GM12874 (cell line): ENCODE data around the gene HOXA1.

Source experiments
- TF ChIP-seq, protein P1 (sequence below): IDR thresholded peaks from 2 replicates; pipeline ENCODE4 v1.5.1; 2011; ENCODE audit warnings: low read depth, mild to moderate bottlenecking, control low read depth, low read length, moderate library complexity; ENCODE audit not compliant: insufficient read depth

Gene HOXA1

DNA sequence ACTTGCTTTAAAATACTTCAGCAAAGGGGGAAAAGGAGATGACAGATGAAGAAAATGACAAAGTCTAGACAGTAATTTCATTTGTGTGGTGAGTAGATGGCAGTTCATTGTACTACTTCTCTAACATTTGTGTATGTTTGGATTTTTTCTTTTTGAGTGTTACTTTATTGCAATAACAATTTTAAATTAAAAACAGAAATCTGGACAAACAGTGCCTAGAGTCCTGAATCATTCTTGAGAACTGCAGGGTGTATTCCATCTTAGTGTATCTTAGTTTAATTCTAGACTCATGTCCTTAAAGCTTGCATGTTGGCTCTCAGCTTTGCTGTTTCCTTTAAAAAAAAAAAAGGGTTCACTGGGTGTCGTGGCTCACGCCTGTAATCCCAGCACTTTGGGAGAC, 31.1 kb downstream of the HOXA1 start:
- TF ChIP-seq, protein P1, sequence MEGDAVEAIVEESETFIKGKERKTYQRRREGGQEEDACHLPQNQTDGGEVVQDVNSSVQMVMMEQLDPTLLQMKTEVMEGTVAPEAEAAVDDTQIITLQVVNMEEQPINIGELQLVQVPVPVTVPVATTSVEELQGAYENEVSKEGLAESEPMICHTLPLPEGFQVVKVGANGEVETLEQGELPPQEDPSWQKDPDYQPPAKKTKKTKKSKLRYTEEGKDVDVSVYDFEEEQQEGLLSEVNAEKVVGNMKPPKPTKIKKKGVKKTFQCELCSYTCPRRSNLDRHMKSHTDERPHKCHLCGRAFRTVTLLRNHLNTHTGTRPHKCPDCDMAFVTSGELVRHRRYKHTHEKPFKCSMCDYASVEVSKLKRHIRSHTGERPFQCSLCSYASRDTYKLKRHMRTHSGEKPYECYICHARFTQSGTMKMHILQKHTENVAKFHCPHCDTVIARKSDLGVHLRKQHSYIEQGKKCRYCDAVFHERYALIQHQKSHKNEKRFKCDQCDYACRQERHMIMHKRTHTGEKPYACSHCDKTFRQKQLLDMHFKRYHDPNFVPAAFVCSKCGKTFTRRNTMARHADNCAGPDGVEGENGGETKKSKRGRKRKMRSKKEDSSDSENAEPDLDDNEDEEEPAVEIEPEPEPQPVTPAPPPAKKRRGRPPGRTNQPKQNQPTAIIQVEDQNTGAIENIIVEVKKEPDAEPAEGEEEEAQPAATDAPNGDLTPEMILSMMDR, result no peak

DNA sequence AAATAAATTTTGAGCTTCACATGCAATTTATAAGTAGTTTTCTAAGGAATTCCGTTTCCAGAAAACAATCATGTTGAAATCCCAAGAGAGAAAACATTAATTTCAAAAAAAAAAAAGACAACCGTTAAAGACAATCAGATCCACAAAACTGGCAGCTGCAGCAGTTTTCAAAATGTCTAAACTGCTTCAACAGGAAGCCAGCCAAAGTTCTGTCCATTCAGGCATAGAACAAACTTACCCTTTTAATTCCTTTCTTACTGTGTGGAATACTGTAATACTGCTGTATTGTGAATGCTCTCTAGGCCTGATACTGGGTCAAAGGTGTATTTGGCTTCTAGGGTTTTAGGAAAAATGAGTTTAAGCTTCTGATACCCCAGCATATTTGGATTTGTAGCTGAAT, 31.6 kb downstream of the HOXA1 start:
- TF ChIP-seq, protein P1, result no peak

DNA sequence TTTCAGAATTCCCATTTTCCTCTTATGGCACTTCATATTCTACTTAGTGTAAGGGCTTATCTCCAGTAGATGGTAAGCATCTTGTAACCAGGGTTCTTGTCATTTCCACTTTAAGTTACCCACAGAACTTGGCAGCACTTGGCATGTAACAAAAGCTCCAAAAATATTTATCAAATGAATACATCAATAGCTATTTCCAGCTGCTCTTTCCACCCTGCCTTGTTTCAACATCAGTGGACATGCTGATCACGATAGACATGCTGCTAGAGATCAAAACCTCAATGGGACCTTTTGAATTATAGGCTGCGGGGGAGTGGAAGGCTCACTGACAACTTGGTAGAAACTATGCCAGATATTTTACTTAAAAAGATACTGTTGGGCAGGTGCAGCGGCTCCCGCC, 32.9 kb downstream of the HOXA1 start:
- TF ChIP-seq, protein P1, result no peak

DNA sequence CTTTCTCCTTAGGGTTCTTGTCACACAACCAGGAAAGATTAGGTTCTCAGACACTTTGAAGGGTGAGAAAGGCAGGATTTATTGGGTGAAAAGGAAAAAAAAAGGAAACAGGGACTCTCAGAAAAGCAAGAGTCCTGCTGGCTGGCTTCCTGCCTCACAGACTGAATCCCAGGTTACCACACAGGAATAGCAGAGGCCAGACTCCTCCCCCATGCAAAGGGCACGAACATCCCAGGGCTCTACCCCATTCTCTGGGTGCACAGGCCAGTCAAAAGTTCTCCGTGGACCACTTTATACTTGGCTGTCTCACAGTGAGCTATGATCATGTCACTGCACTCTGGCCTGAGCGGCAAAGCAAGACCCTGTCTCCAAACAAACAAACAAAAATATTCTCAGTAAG, 42.6 kb downstream of the HOXA1 start:
- TF ChIP-seq, protein P1, result no peak

DNA sequence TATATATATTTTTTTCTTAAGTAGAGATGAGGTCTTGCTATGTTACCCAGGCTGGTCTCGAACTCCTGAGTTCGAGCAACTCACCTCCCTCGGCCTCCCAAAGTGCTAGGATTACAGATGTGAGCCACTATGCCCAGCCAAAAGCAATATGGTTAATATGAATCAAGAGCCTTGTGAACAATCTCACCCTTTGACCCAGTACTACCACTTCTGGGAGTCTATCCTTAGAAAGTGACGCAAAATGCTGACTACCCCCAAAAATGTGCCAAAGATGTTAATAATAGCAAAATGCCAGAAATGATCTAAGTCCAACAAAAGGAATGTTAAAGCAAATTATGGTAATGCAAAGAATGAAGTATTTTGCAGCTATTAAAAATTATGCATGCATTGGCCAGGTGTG, 44.3 kb downstream of the HOXA1 start:
- TF ChIP-seq, protein P1, result no peak

DNA sequence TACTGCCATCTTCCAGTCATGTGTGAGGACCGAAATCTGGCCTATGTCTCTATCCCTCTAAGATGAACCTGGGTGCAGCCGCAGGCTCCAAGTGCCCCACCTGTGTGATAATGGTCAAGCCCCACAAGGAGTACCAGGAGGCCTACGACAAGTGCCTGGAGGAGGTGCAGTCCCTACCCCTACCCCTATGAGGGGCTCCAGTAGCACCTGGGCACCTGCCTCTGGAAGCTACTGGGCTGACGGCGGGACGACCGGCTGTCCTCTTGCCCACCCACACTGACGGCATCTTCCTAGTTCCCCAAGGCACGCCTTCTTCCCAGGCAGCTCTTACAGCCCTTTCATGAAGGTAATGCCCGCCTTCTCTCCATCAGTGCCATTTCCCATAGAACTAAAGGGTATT, 47.4 kb downstream of the HOXA1 start:
- TF ChIP-seq, protein P1, result no peak

DNA sequence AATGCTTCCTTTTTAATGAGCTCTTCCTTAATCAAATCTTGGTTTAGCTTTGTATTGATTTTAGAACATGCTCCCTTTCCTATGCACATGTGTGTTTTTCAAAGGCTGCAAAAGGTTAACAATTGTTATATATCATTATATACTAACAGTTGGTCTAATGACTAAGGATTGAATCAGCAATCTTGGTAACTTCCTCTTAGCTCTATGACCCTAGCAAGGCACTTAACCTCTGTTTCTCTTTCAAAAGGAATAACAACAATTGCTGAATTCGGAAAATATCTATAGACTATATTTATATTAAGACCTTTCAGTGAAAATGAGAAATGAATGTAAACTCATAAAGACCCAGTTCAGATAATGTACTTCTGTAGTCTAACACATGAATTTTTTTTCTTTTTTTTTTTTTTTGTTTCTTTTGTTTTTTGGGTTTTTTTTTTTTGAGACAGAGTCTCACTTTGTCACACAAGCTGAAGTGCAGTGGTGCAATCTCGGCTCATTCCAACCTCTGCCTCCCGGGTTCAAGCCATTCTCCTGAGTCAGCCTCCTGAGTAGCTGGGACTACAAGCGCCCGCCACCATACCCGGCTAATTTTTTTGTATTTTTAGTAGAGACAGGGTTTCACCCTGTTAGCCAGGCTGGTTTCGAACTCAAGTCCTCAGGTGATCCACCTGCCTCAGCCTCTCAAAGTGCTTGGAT, 48.8 kb downstream of the HOXA1 start:
- TF ChIP-seq, protein P1, result no peak
